GM19395 (cell line): Measurements from ENCODE around the gene ATP5F1D.
A peak's percentile ranks its signal among the peaks of the same experiment; 100 is the strongest.

ENCODE experiments used
- ATAC-seq: cut with Tn5 transposase; IDR thresholded peaks from one replicate; pipeline ENCODE4 v1.9.1; 2021; ENCODE audit warnings: mild to moderate bottlenecking, moderate library complexity; ENCODE audit not compliant: unreplicated experiment

ATP5F1D gene

GRCh38 chr19:1256646-1257474 lies 15.3 kb downstream of the ATP5F1D start:
- ATAC-seq = no peak

- ATAC-seq = no peak
Measured at GRCh38 chr19:1257475-1258162, 16.1 kb downstream of the ATP5F1D start.

GRCh38 chr19:1258163-1258492 lies 16.6 kb downstream of the ATP5F1D start:
- ATAC-seq = no peak

GRCh38 chr19:1258707-1259205 lies 17.2 kb downstream of the ATP5F1D start:
- no peak for ATAC-seq

GRCh38 chr19:1259206-1259875 lies 17.8 kb downstream of the ATP5F1D start:
- ATAC-seq = no peak

GRCh38 chr19:1259876-1260748 lies 18.6 kb downstream of the ATP5F1D start:
- peak; percentile 7 for ATAC-seq

GRCh38 chr19:1260749-1261537 lies 19.4 kb downstream of the ATP5F1D start:
- ATAC-seq = peak; percentile 41

- no peak for ATAC-seq
Measured at GRCh38 chr19:1261538-1261797, 19.9 kb downstream of the ATP5F1D start.

- ATAC-seq = no peak
Measured at GRCh38 chr19:1261798-1262622, 20.5 kb downstream of the ATP5F1D start.

GRCh38 chr19:1262623-1263123 lies 21.1 kb downstream of the ATP5F1D start:
- ATAC-seq = no peak

GRCh38 chr19:1263188-1263587 lies 21.6 kb downstream of the ATP5F1D start:
- no peak for ATAC-seq

GRCh38 chr19:1264801-1265614 lies 23.5 kb downstream of the ATP5F1D start:
- ATAC-seq = no peak

- no peak for ATAC-seq
Measured at GRCh38 chr19:1265615-1266128, 24.1 kb downstream of the ATP5F1D start.

GRCh38 chr19:1266129-1266915 lies 24.8 kb downstream of the ATP5F1D start:
- ATAC-seq = no peak

GRCh38 chr19:1266916-1267476 lies 25.4 kb downstream of the ATP5F1D start:
- ATAC-seq = no peak

GRCh38 chr19:1267477-1268225 lies 26.1 kb downstream of the ATP5F1D start:
- ATAC-seq = no peak
